GM12878 (cell line): Measurements from ENCODE around the gene NKAIN2. TPM values are rescaled to one million over a fixed set of nuclear protein-coding genes. Genes with fewer than 3 reads are reported as not detected.

Experiments
- ATAC-seq: fragments of 200-7000 bp; cut with Tn5 transposase; 3 replicates; pipeline ENCODE4 v1.9.1; 2020; ENCODE audit warnings: mild to moderate bottlenecking, moderate library complexity
- BruUV-seq: library from RNA; stranded (reverse); fragments of 400-500 nt; replicated peaks from 2 replicates; lab custom pipeline; 2021; lab: Mats Ljungman, UMichigan
- CTCF ChIA-PET: fragments of 300-600 bp; sonication (Branson Sonifier 250); formaldehyde crosslinking; extraction: SDS; loops from one replicate; lab custom pipeline; 2021; ENCODE audit warnings: inconsistent platforms; lab: Yijun Ruan, JAX
- POLR2A ChIA-PET: fragments of 350-600 bp; formaldehyde crosslinking; extraction: SDS; loops from one replicate; lab custom pipeline; 2021; ENCODE audit warnings: inconsistent platforms; lab: Charles Lee
- RAD21 ChIA-PET: fragments of 300-600 bp; sonication (Branson Sonifier 250); formaldehyde crosslinking; loops from one replicate; lab custom pipeline; 2023; ENCODE audit warnings: antibody characterized with exemption; ENCODE audit not compliant: unreplicated experiment; lab: Charles Lee
- SMC1A ChIA-PET: fragments of 300-600 bp; sonication (Branson Sonifier 250); formaldehyde crosslinking; loops from one replicate; lab custom pipeline; 2023; ENCODE audit not compliant: unreplicated experiment, uncharacterized antibody; lab: Charles Lee
- DNase-seq: peaks from one replicate; pipeline ENCODE4 v3.0.0-alpha.2; 2011; ENCODE audit warnings: low read depth, low spot score
- FAIRE-seq: peaks from 3 replicates; lab custom pipeline; 2011; peaks lifted over from hg19 to GRCh38; lab: Jason Lieb, UNC
- H2AFZ ChIP-seq: 2 replicates; pipeline ENCODE4 v1.6.0; 2011; ENCODE audit warnings: low read depth, low read length, control low read depth; ENCODE audit not compliant: control insufficient read depth
- H3K27ac ChIP-seq: 2 replicates; pipeline ENCODE4 v1.5.1; 2011; ENCODE audit warnings: control low read depth; ENCODE audit not compliant: control insufficient read depth, insufficient read depth
- H3K27me3 ChIP-seq, 2 experiments: replicated peaks in 1 of 2; 2 replicates each; pipeline versions ENCODE4 v1.6.0 to v1.6.1; 2011; ENCODE audit warnings: low read length in 1 of 2; ENCODE audit not compliant: control insufficient read depth in 2 of 2, insufficient read depth in 2 of 2
- H3K36me3 ChIP-seq, 2 experiments: 2 replicates each; pipeline ENCODE4 v1.5.1; 2011; ENCODE audit warnings: low read length in 1 of 2; ENCODE audit not compliant: control insufficient read depth in 2 of 2, insufficient read depth in 2 of 2
- H3K4me1 ChIP-seq: 2 replicates; pipeline ENCODE4 v1.6.1; 2011; ENCODE audit warnings: mild to moderate bottlenecking, low read length, moderate library complexity, mixed read lengths; ENCODE audit not compliant: control insufficient read depth, insufficient read depth
- H3K4me2 ChIP-seq: 2 replicates; pipeline ENCODE4 v1.6.0; 2011; ENCODE audit warnings: control low read depth; ENCODE audit not compliant: control insufficient read depth, insufficient read depth
- H3K4me3 ChIP-seq: fragments of 200-600 bp; sonication (generic); 2 replicates; pipeline ENCODE4 v1.5.1; 2016
- H3K79me2 ChIP-seq: 2 replicates; pipeline ENCODE4 v1.6.0; 2011; ENCODE audit warnings: low read length; ENCODE audit not compliant: control insufficient read depth, insufficient read depth
- H3K9ac ChIP-seq: 2 replicates; pipeline ENCODE4 v1.8.0; 2011; ENCODE audit warnings: low read length, control low read depth, mixed read lengths; ENCODE audit not compliant: control insufficient read depth, insufficient read depth
- H3K9me3 ChIP-seq: replicated peaks from 3 replicates; pipeline ENCODE4 v1.5.1; 2011; ENCODE audit warnings: mild to moderate bottlenecking, low read length; ENCODE audit not compliant: control insufficient read depth, insufficient read depth
- H4K20me1 ChIP-seq: 2 replicates; pipeline ENCODE4 v1.6.0; 2011; ENCODE audit not compliant: control insufficient read depth, insufficient read depth
- BRCA1 ChIP-seq: IDR thresholded peaks from 2 replicates; pipeline ENCODE4 v1.6.1; 2011; ENCODE audit warnings: low read depth, low read length, improper control_type of control experiment
- CHD4 ChIP-seq: fragments of 200-600 bp; sonication (generic); IDR thresholded peaks from 2 replicates; pipeline ENCODE4 v1.6.1; 2016; ENCODE audit warnings: mild to moderate bottlenecking
- ETV6 ChIP-seq, 2 experiments: fragments of 450-650 bp in 1 of 2; IDR thresholded peaks in 1 of 2; conservative IDR thresholded peaks in 1 of 2; 2 replicates each; pipeline ENCODE4 v1.6.1; 2014; ENCODE audit warnings: antibody characterized with exemption in 1 of 2, borderline replicate concordance in 1 of 2, low read depth in 1 of 2, mild to moderate bottlenecking in 1 of 2, moderate library complexity in 1 of 2
- FOXM1 ChIP-seq: IDR thresholded peaks from 2 replicates; pipeline ENCODE4 v1.6.1; 2012; ENCODE audit warnings: low read depth, mild to moderate bottlenecking, inconsistent platforms, low read length, moderate library complexity
- MTA2 ChIP-seq: fragments of 450-650 bp; IDR thresholded peaks from 2 replicates; pipeline ENCODE4 v1.6.1; 2016; ENCODE audit warnings: low read depth, mild to moderate bottlenecking, moderate library complexity
- NBN ChIP-seq: fragments of 450-650 bp; IDR thresholded peaks from 2 replicates; pipeline ENCODE4 v1.6.1; 2016
- NFYB ChIP-seq: IDR thresholded peaks from 2 replicates; pipeline ENCODE4 v1.6.1; 2011; ENCODE audit warnings: low read depth, mild to moderate bottlenecking, low read length, improper control_type of control experiment, moderate library complexity; ENCODE audit not compliant: insufficient read depth
- SPI1 ChIP-seq: IDR thresholded peaks from 2 replicates; pipeline ENCODE4 v1.6.1; 2011; ENCODE audit warnings: low read depth, mild to moderate bottlenecking, low read length, moderate library complexity, borderline replicate concordance; ENCODE audit not compliant: insufficient read depth
- STAT3 ChIP-seq: IDR thresholded peaks from 2 replicates; pipeline ENCODE4 v1.6.1; 2011; ENCODE audit warnings: low read depth, low read length, improper control_type of control experiment
- TCF3 ChIP-seq: IDR thresholded peaks from 2 replicates; pipeline ENCODE4 v1.6.1; 2012; ENCODE audit warnings: low read depth, mild to moderate bottlenecking, low read length, borderline replicate concordance; ENCODE audit not compliant: insufficient read depth
- ZBTB4 ChIP-seq: fragments of 450-650 bp; formaldehyde crosslinking; IDR thresholded peaks from 2 replicates; pipeline ENCODE4 v1.4.0; 2022; ENCODE audit warnings: mild to moderate bottlenecking, moderate library complexity
- WGBS: methylation state at CpG from one replicate; pipeline ENCODE4 v1.1.6; 2016; ENCODE audit warnings: low lambda C conversion rate; ENCODE audit not compliant: insufficient replicate concordance, insufficient coverage; ENCODE audit errors: missing lambda C conversion rate; 5-methylcytosine and 5-hydroxymethylcytosine counted together
- in situ Hi-C: fragments of 300-500 bp; cut with MboI; formaldehyde crosslinking; loops from 9 replicates; pipeline ENCODE4 v1.14.3; 2018; ENCODE audit warnings: mixed read lengths
- intact Hi-C: fragments of 100-400 bp; cut with micrococcal nuclease; formaldehyde crosslinking; loops from one replicate; pipeline ENCODE4 v1.14.2; 2022; ENCODE audit not compliant: unreplicated experiment
- polyA plus RNA-seq, 11 experiments: library from polyadenylated mRNA; depleted of rRNA in 4 of 11; unstranded in 6 of 11; stranded (reverse) in 5 of 11; fragments of >200 nt; fragmentation: Nextera tagmentation in 4 of 11; fragmentation: Illumina TruSeq in 1 of 11; extraction: Ambion mirVana in 4 of 11; extraction: Trizol in 1 of 11; gene quantifications; 1 replicate in 1 of 11; 2 replicates in 10 of 11; pipeline versions ENCODE4 v1.2.1 to v1.2.3, GENCODE V29; 2011 to 2016; ENCODE audit warnings: inconsistent platforms in 2 of 11, missing spikeins in 2 of 11, low read depth in 1 of 11
- total RNA-seq, 4 experiments: library from RNA; depleted of rRNA in 3 of 4; stranded (reverse); fragments of >200 nt in 3 of 4; fragmentation: Illumina TruSeq in 1 of 4; extraction: Trizol in 1 of 4; gene quantifications; 2 replicates each; pipeline versions ENCODE4 v1.2.1 to v1.2.3, GENCODE V29; 2013 to 2021
- TF ChIP-seq, protein P1 (sequence below): fragments of 450-650 bp; IDR thresholded peaks from 2 replicates; pipeline ENCODE4 v1.6.1; 2017; ENCODE audit warnings: mild to moderate bottlenecking, low read depth, inconsistent platforms; ENCODE audit not compliant: poor library complexity, severe bottlenecking
- TF ChIP-seq, protein P2 (sequence below): IDR thresholded peaks from 2 replicates; pipeline ENCODE4 v1.6.1; 2011; ENCODE audit warnings: low read depth, mild to moderate bottlenecking, low read length, moderate library complexity, borderline replicate concordance; ENCODE audit errors: extremely low read depth

Gene NKAIN2
- total and polyA plus RNA-seq, 10 of the 15 experiments (the other 5 are each of a cell fraction or from before 2014, with no cell fraction given), result not detected

DNA sequence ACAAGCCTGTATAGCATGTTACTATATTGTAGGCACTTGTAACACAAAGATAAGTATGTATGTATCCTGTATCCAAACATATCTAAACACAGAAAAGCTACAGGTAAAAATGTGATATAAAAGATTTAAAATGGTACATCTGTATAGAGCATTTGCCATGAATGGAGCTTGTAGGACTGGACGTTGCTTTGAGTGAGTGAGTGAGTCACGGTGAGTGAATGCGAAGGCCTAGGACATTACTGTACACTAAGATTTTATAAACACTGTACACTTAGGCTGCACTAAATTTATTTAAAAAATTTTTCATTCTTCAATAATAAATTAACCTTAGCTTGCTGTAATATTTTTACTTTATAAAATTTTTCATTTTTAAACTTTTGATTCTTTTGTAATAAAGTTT is 136.9 kb downstream of the NKAIN2 start (continued):
- TF ChIP-seq ZBTB4 (CRISPR knock-in tag) (no peak), BRCA1 (no peak)

- intact Hi-C loops (no loop called here), in situ Hi-C loops (no loop called here)
- ChIA-PET POLR2A (no interaction called here), CTCF (no interaction called here), SMC1A (no interaction called here), RAD21 (no interaction called here)
- Histone ChIP-seq H3K79me2 (no peaks in the 10 kb centered on the region), H3K4me3 (no peak overlapping the region), H2AFZ (no peak overlapping the region), H3K27ac (no peak overlapping the region), H3K36me3 (no peaks in the 10 kb centered on the region), H4K20me1 (no peaks in the 10 kb centered on the region), H3K4me1 (no peaks in the 10 kb centered on the region), H3K9ac (no peak overlapping the region), H3K27me3 (no peaks in the 10 kb centered on the region), H3K9me3 (no peaks in the 10 kb centered on the region), H3K4me2 (no peak overlapping the region)
- WGBS, result 24% methylated on average over 1 of the region's 1 CpG
- DNase-seq, result no peak
- TF ChIP-seq, protein P1, sequence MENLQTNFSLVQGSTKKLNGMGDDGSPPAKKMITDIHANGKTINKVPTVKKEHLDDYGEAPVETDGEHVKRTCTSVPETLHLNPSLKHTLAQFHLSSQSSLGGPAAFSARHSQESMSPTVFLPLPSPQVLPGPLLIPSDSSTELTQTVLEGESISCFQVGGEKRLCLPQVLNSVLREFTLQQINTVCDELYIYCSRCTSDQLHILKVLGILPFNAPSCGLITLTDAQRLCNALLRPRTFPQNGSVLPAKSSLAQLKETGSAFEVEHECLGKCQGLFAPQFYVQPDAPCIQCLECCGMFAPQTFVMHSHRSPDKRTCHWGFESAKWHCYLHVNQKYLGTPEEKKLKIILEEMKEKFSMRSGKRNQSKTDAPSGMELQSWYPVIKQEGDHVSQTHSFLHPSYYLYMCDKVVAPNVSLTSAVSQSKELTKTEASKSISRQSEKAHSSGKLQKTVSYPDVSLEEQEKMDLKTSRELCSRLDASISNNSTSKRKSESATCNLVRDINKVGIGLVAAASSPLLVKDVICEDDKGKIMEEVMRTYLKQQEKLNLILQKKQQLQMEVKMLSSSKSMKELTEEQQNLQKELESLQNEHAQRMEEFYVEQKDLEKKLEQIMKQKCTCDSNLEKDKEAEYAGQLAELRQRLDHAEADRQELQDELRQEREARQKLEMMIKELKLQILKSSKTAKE, result no peak
- no peak for TF ChIP-seq NFYB
- TF ChIP-seq TCF3, result no peak
- TF ChIP-seq MTA2, result no peak
- TF ChIP-seq FOXM1, result no peak
- no peak for TF ChIP-seq STAT3
- no peak for TF ChIP-seq ETV6 (conservative IDR thresholded peaks at IDR 0.05 in 1 of 2, IDR thresholded peaks at IDR 0.05 in 1 of 2; ENCODE audit: borderline replicate concordance in 1 of 2, low read depth in 1 of 2)
- no peak for TF ChIP-seq CHD4
- TF ChIP-seq, protein P2, sequence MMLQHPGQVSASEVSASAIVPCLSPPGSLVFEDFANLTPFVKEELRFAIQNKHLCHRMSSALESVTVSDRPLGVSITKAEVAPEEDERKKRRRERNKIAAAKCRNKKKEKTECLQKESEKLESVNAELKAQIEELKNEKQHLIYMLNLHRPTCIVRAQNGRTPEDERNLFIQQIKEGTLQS, result no peak
- no peak for TF ChIP-seq SPI1
- TF ChIP-seq NBN, result no peak
- no TSS peak for BruUV-seq
- no peak for FAIRE-seq
- ATAC-seq, result no peak
Observed at GRCh38 chr6:123941855-123942254, 138.2 kb downstream of the NKAIN2 start.
